Endothelial cell of umbilical vein (primary cell): ENCODE measurements around the gene NFYA. TPM values are rescaled to one million over a fixed set of nuclear protein-coding genes. Genes with fewer than 3 reads are reported as not detected.
A peak's percentile ranks its signal among the peaks of the same experiment; 100 is the strongest.

ENCODE experiments used
- BruUV-seq: library from RNA; stranded (reverse); fragments of 400-500 nt; replicated peaks from 2 replicates; lab custom pipeline; 2021; lab: Mats Ljungman, UMichigan
- CTCF ChIA-PET: fragments of 300-600, 350-600 bp; sonication (Branson Sonifier 250); formaldehyde crosslinking; loops from one replicate; lab custom pipeline; 2021; ENCODE audit warnings: antibody characterized with exemption, inconsistent platforms; lab: Charles Lee
- POLR2A ChIA-PET: fragments of 300-600, 350-600 bp; sonication (Branson Sonifier 250); formaldehyde crosslinking; loops from one replicate; lab custom pipeline; 2021; ENCODE audit warnings: antibody characterized with exemption, inconsistent platforms; lab: Charles Lee
- DNase-seq: peaks from one replicate; pipeline ENCODE4 v3.0.0-alpha.2; 2011; ENCODE audit warnings: low read depth, low spot score
- FAIRE-seq: peaks from 2 replicates; lab custom pipeline; 2011; peaks lifted over from hg19 to GRCh38; lab: Jason Lieb, UNC
- H2AFZ ChIP-seq: 2 replicates; pipeline ENCODE4 v1.6.0; 2012; ENCODE audit warnings: low read depth, low read length, control low read depth, inconsistent platforms
- H3K27ac ChIP-seq: 2 replicates; pipeline ENCODE4 v1.5.1; 2011; ENCODE audit warnings: low read depth, mild to moderate bottlenecking, control low read depth, low read length, moderate library complexity; ENCODE audit not compliant: insufficient read depth
- H3K27me3 ChIP-seq, 2 experiments: 2 replicates each; pipeline versions ENCODE4 v1.6.0 to v1.6.1; 2011; ENCODE audit warnings: low read length in 2 of 2, mixed read lengths in 1 of 2; ENCODE audit not compliant: control insufficient read depth in 2 of 2, insufficient read depth in 2 of 2
- H3K36me3 ChIP-seq, 2 experiments: 2 replicates in 1 of 2; 3 replicates in 1 of 2; pipeline ENCODE4 v1.5.1; 2011; ENCODE audit warnings: low read length in 2 of 2, mild to moderate bottlenecking in 1 of 2, moderate library complexity in 1 of 2; ENCODE audit not compliant: control insufficient read depth in 2 of 2, insufficient read depth in 2 of 2; ENCODE audit errors: extremely low read depth in 1 of 2
- H3K4me1 ChIP-seq: 3 replicates; pipeline ENCODE4 v1.5.1; 2011; ENCODE audit warnings: mild to moderate bottlenecking, low read length; ENCODE audit not compliant: control insufficient read depth, insufficient read depth; ENCODE audit errors: extremely low read depth
- H3K4me2 ChIP-seq: 2 replicates; pipeline ENCODE4 v1.6.1; 2011; ENCODE audit warnings: low read length, control low read depth, mixed read lengths; ENCODE audit not compliant: insufficient read depth
- H3K4me3 ChIP-seq, 3 experiments: fragments of 200-600 bp in 1 of 3; sonication (generic), shearing (Covaris generic) in 1 of 3; replicated peaks in 1 of 3; 2 replicates each; pipeline ENCODE4 v1.5.1; 2011 to 2016; ENCODE audit warnings: control low read depth in 3 of 3, low read length in 3 of 3, mild to moderate bottlenecking in 2 of 3, inconsistent platforms in 1 of 3, low read depth in 1 of 3, moderate library complexity in 1 of 3; ENCODE audit not compliant: insufficient read depth in 1 of 3
- H3K79me2 ChIP-seq: 2 replicates; pipeline ENCODE4 v1.6.0; 2012; ENCODE audit warnings: low read length, inconsistent platforms; ENCODE audit not compliant: control insufficient read depth, insufficient read depth
- H3K9ac ChIP-seq: replicated peaks from 2 replicates; pipeline ENCODE3; 2011; ENCODE audit warnings: low read length, control low read depth; ENCODE audit not compliant: insufficient read depth; ENCODE audit errors: extremely low read depth
- H3K9me1 ChIP-seq: replicated peaks from 3 replicates; pipeline ENCODE4 v1.6.0; 2011; ENCODE audit warnings: mild to moderate bottlenecking, low read length; ENCODE audit not compliant: control insufficient read depth, insufficient read depth; ENCODE audit errors: extremely low read depth
- H3K9me3 ChIP-seq: replicated peaks from 2 replicates; pipeline ENCODE4 v1.5.1; 2012; ENCODE audit warnings: low read length, inconsistent platforms; ENCODE audit not compliant: control insufficient read depth, insufficient read depth
- H4K20me1 ChIP-seq: replicated peaks from 2 replicates; pipeline ENCODE3; 2011; ENCODE audit warnings: mild to moderate bottlenecking, low read length; ENCODE audit not compliant: control insufficient read depth, insufficient read depth; ENCODE audit errors: extremely low read depth
- CTCF ChIP-seq, 2 donors: IDR thresholded peaks; 1 replicate in 1 of 2; 2 replicates in 1 of 2; pipeline ENCODE4 v1.5.1; 2011; ENCODE audit warnings: low read length in 2 of 2, mild to moderate bottlenecking in 2 of 2, moderate library complexity in 2 of 2, control low read depth in 1 of 2, inconsistent platforms in 1 of 2, low read depth in 1 of 2; ENCODE audit not compliant: insufficient read depth in 1 of 2; ENCODE audit errors: extremely low read depth in 1 of 2
- FOS ChIP-seq: IDR thresholded peaks from 2 replicates; pipeline ENCODE4 v1.6.1; 2011; ENCODE audit warnings: mild to moderate bottlenecking, low read length, moderate library complexity, borderline replicate concordance; ENCODE audit not compliant: insufficient read depth
- JUN ChIP-seq: IDR thresholded peaks from 2 replicates; pipeline ENCODE4 v1.6.1; 2011; ENCODE audit warnings: borderline replicate concordance, low read depth; ENCODE audit not compliant: insufficient read length, insufficient read depth
- MAX ChIP-seq: IDR thresholded peaks from 2 replicates; pipeline ENCODE4 v1.6.1; 2011; ENCODE audit not compliant: insufficient read depth, insufficient read length
- POLR2A ChIP-seq: IDR thresholded peaks from 2 replicates; pipeline ENCODE4 v1.6.1; 2012; ENCODE audit warnings: low read depth, mild to moderate bottlenecking, control low read depth, low read length
- POLR2AphosphoS5 ChIP-seq: IDR thresholded peaks from 2 replicates; pipeline ENCODE4 v1.6.1; 2012; ENCODE audit warnings: low read depth, mild to moderate bottlenecking, control low read depth, low read length, moderate library complexity; ENCODE audit not compliant: insufficient read depth
- dilution Hi-C: fragments of 300-500 bp; cut with MboI; formaldehyde crosslinking; loops from one replicate; pipeline ENCODE4 v1.15.0; 2019; ENCODE audit warnings: low sequenced_read_pairs; ENCODE audit not compliant: extremely low pct_ligation_motif_present
- intact Hi-C: fragments of 100-400 bp; cut with micrococcal nuclease; formaldehyde crosslinking; loops from one replicate; pipeline ENCODE4 v1.10.0; 2022
- polyA plus RNA-seq, 4 experiments: library from polyadenylated mRNA; depleted of rRNA in 3 of 4; stranded (reverse) in 3 of 4; unstranded in 1 of 4; fragments of >200 nt; gene quantifications; 2 replicates each; pipeline versions ENCODE4 v1.2.1 to v1.2.3, GENCODE V29; 2011 to 2012; ENCODE audit warnings: missing spikeins in 1 of 4
- total RNA-seq: library from RNA; stranded (reverse); gene quantifications from 2 replicates; pipeline ENCODE4 v1.2.3, GENCODE V29; 2021

The NFYA gene
- total and polyA plus RNA-seq, 2 donors (not counting 3 experiments of a cell fraction or from before 2014, with no cell fraction given): 13.1 to 29.0 TPM

GRCh38 chr6:41073203-41073967 lies 611 bp downstream of the NFYA start:
- dilution Hi-C loops: no loop called here

More at GRCh38 chr6:41073203-41073967, 611 bp downstream of the NFYA start:
- Histone ChIP-seq H3K27me3 (no peaks in the 10 kb centered on the region), H3K4me3 (peak overlapping the region; percentile 73 to 88 (median 82)), H3K79me2 (peaks cover 50% of the 10 kb centered on the region), H3K27ac (peak overlapping the region; percentile 96), H2AFZ (peak overlapping the region; percentile 33), H3K9me3 (no peaks in the 10 kb centered on the region), H3K4me2 (peak overlapping the region; percentile 94), H3K9me1 (no peaks in the 10 kb centered on the region), H4K20me1 (peaks cover 2% of the 10 kb centered on the region), H3K4me1 (peaks cover 21% of the 10 kb centered on the region), H3K9ac (peak overlapping the region; percentile 96), H3K36me3 (no peaks in the 10 kb centered on the region)
- no TSS peak for BruUV-seq
- TF ChIP-seq FOS: no peak
- peak; percentile 92 for TF ChIP-seq POLR2A
- peak; percentile 11 to 29 for TF ChIP-seq CTCF (IDR thresholded peaks at IDR 0.05; ENCODE audit: extremely low read depth in 1 of 2, insufficient read depth in 1 of 2, low read depth in 1 of 2, low read length in 2 of 2)
- no peak for TF ChIP-seq MAX
- TF ChIP-seq POLR2AphosphoS5: peak; percentile 85
- TF ChIP-seq JUN: no peak
- CTCF ChIA-PET: interaction anchor here (1.0 to 1.1 kb wide), 3 partner anchors 18 to 109 kb away, joined by 3 to 9 read pairs (median 5); no protein-coding TSS in a partner anchor
- POLR2A ChIA-PET: interaction anchor here (1.2 kb wide), 1 partner anchor 76 kb away, joined by 3 read pairs; no protein-coding TSS in a partner anchor
- FAIRE-seq (peak; percentile 97), DNase-seq (peak; percentile 88)
- intact Hi-C loops: loop anchor here (1.0 to 5.0 kb wide), 3 partner anchors 24 to 244 kb away; no protein-coding TSS in a partner anchor
